HepG2 (cell line): Measurements from ENCODE around the gene TEAD3. TPM values are rescaled to one million over a fixed set of nuclear protein-coding genes. Genes with fewer than 3 reads are reported as not detected.

Source experiments
- ATAC-seq: fragments of 200-7000 bp; cut with Tn5 transposase; 3 replicates; pipeline ENCODE4 v1.9.1; 2020; ENCODE audit warnings: mild to moderate bottlenecking, moderate library complexity
- BruUV-seq: library from RNA; stranded (reverse); fragments of 400-500 nt; replicated peaks from 2 replicates; lab custom pipeline; 2021; lab: Mats Ljungman, UMichigan
- CTCF ChIA-PET: fragments of 300-600 bp; formaldehyde crosslinking; extraction: SDS; loops from one replicate; lab custom pipeline; 2021; ENCODE audit warnings: low total read pairs, inconsistent platforms, low intra/inter-chr PET ratio; lab: Yijun Ruan, JAX
- POLR2A ChIA-PET: fragments of 350-600 bp; sonication (Branson Sonifier 250); formaldehyde crosslinking; loops from one replicate; lab custom pipeline; 2020; ENCODE audit warnings: antibody characterized with exemption, inconsistent platforms; lab: Yijun Ruan, JAX
- DNase-seq: peaks from one replicate; pipeline ENCODE4 v3.0.0-alpha.2; 2015; ENCODE audit warnings: low spot score
- FAIRE-seq: peaks from 3 replicates; lab custom pipeline; 2011; peaks lifted over from hg19 to GRCh38; lab: Jason Lieb, UNC
- H2AFZ ChIP-seq: one replicate; pipeline ENCODE4 v1.6.1; 2011; ENCODE audit warnings: low read length, inconsistent platforms
- H3K27ac ChIP-seq: fragments of 300-600 bp; 3 replicates; pipeline ENCODE4 v1.8.0; 2011; ENCODE audit warnings: mixed run types, mild to moderate bottlenecking, mixed read lengths, low read length, inconsistent platforms; ENCODE audit not compliant: insufficient read depth; ENCODE audit errors: extremely low read length
- H3K27me3 ChIP-seq, 2 experiments: fragments of 200-600 bp in 1 of 2; 2 replicates in 1 of 2; 3 replicates in 1 of 2; pipeline versions ENCODE4 v1.6.0 to v1.8.0; 2011; ENCODE audit warnings: low read length in 2 of 2, mild to moderate bottlenecking in 2 of 2, moderate library complexity in 2 of 2, inconsistent platforms in 1 of 2; ENCODE audit not compliant: insufficient read depth in 2 of 2, control insufficient read depth in 1 of 2
- H3K36me3 ChIP-seq, 2 experiments: fragments of 200-600 bp in 1 of 2; replicated peaks in 1 of 2; 2 replicates in 1 of 2; 3 replicates in 1 of 2; pipeline versions ENCODE4 v1.5.1 to v1.8.0; 2011; ENCODE audit warnings: low read length in 2 of 2, inconsistent platforms in 1 of 2; ENCODE audit not compliant: insufficient read depth in 2 of 2, control insufficient read depth in 1 of 2
- H3K4me1 ChIP-seq: 2 replicates; pipeline ENCODE4 v1.5.1; 2012; ENCODE audit warnings: low read length, inconsistent platforms; ENCODE audit not compliant: insufficient read depth
- H3K4me2 ChIP-seq: 2 replicates; pipeline ENCODE4 v1.6.0; 2011; ENCODE audit warnings: low read depth, low read length, inconsistent platforms
- H3K4me3 ChIP-seq, 3 experiments: fragments of 200-600 bp in 1 of 3; sonication (generic), shearing (Covaris generic) in 1 of 3; replicated peaks in 1 of 3; 2 replicates each; pipeline ENCODE4 v1.5.1; 2011 to 2016; ENCODE audit warnings: low read length in 3 of 3, inconsistent platforms in 2 of 3, low read depth in 2 of 3, mild to moderate bottlenecking in 2 of 3, control low read depth in 1 of 3, mixed read lengths in 1 of 3; ENCODE audit not compliant: insufficient read depth in 1 of 3
- H3K79me2 ChIP-seq: one replicate; pipeline ENCODE4 v1.6.1; 2011; ENCODE audit warnings: low read length, inconsistent platforms; ENCODE audit not compliant: insufficient read depth
- H3K9ac ChIP-seq: 2 replicates; pipeline ENCODE4 v1.6.0; 2011; ENCODE audit warnings: mild to moderate bottlenecking, low read depth, low read length, inconsistent platforms; ENCODE audit not compliant: insufficient read depth
- H3K9me3 ChIP-seq: 2 replicates; pipeline ENCODE4 v1.5.1; 2012; ENCODE audit warnings: mild to moderate bottlenecking, low read length
- H4K20me1 ChIP-seq: 2 replicates; pipeline ENCODE4 v1.6.0; 2011; ENCODE audit warnings: inconsistent platforms, mild to moderate bottlenecking, low read length, moderate library complexity; ENCODE audit not compliant: insufficient read depth
- CCDC6 ChIP-seq: sonication (generic); formaldehyde crosslinking; IDR thresholded peaks from 2 replicates; pipeline ENCODE4 v1.8.1; 2022; ENCODE audit warnings: mild to moderate bottlenecking, missing genetic modification reagents, moderate library complexity
- HES4 ChIP-seq: sonication (generic); formaldehyde crosslinking; IDR thresholded peaks from 2 replicates; pipeline ENCODE4 v1.9.0; 2021; ENCODE audit warnings: mild to moderate bottlenecking, missing genetic modification reagents, borderline replicate concordance
- HNF4A ChIP-seq: sonication (generic); formaldehyde crosslinking; IDR thresholded peaks from 2 replicates; pipeline ENCODE4 v1.4.0; 2020; ENCODE audit warnings: missing genetic modification reagents
- MAFF ChIP-seq: IDR thresholded peaks from 2 replicates; pipeline ENCODE4 v1.6.1; 2011; ENCODE audit warnings: low read depth, low read length, improper control_type of control experiment
- MXD4 ChIP-seq: IDR thresholded peaks from 2 replicates; pipeline ENCODE4 v1.6.1; 2016; ENCODE audit warnings: mild to moderate bottlenecking, missing biosample characterization, missing genetic modification reagents
- SIX1 ChIP-seq: sonication (generic); formaldehyde crosslinking; IDR thresholded peaks from 2 replicates; pipeline ENCODE4 v1.4.0; 2020; ENCODE audit warnings: missing genetic modification reagents, borderline replicate concordance
- TFE3 ChIP-seq: IDR thresholded peaks from 2 replicates; pipeline ENCODE4 v1.6.1; 2016
- TRAFD1 ChIP-seq: sonication (generic); formaldehyde crosslinking; IDR thresholded peaks from 2 replicates; pipeline ENCODE4 v1.5.1; 2020; ENCODE audit warnings: missing genetic modification reagents, mild to moderate bottlenecking, borderline replicate concordance
- YEATS2 ChIP-seq: sonication (generic); formaldehyde crosslinking; IDR thresholded peaks from 2 replicates; pipeline ENCODE4 v1.4.0; 2020; ENCODE audit warnings: missing genetic modification reagents, borderline replicate concordance
- ZNF335 ChIP-seq: sonication (generic); formaldehyde crosslinking; IDR thresholded peaks from 2 replicates; pipeline ENCODE4 v1.4.0; 2020; ENCODE audit warnings: missing genetic modification reagents
- ZNF343 ChIP-seq: sonication (generic); formaldehyde crosslinking; IDR thresholded peaks from 2 replicates; pipeline ENCODE4 v1.4.0; 2020; ENCODE audit warnings: mild to moderate bottlenecking, missing genetic modification reagents
- ZNF496 ChIP-seq: sonication (generic); formaldehyde crosslinking; IDR thresholded peaks from 2 replicates; pipeline ENCODE4 v1.8.1; 2023; ENCODE audit warnings: mild to moderate bottlenecking, moderate library complexity, missing genetic modification reagents; ENCODE audit not compliant: insufficient replicate concordance
- ZNF562 ChIP-seq: sonication (generic); formaldehyde crosslinking; IDR thresholded peaks from 2 replicates; pipeline ENCODE4 v1.8.0; 2022; ENCODE audit warnings: missing genetic modification reagents, borderline replicate concordance
- ZNF781 ChIP-seq: sonication (generic); formaldehyde crosslinking; IDR thresholded peaks from 2 replicates; pipeline ENCODE4 v1.5.1; 2020; ENCODE audit warnings: borderline replicate concordance, mild to moderate bottlenecking, missing genetic modification reagents; ENCODE audit errors: not compliant biosample characterization
- ZSCAN9 ChIP-seq: IDR thresholded peaks from 2 replicates; pipeline ENCODE4 v1.6.1; 2016; ENCODE audit warnings: borderline replicate concordance
- WGBS: methylation state at CpG from one replicate; pipeline ENCODE4 v1.1.6; 2017; ENCODE audit warnings: low lambda C conversion rate; 5-methylcytosine and 5-hydroxymethylcytosine counted together
- in situ Hi-C: cut with HindIII; loops from 2 replicates; pipeline ENCODE4 v1.10.0; 2017; ENCODE audit warnings: low pct_unique_long_range_greater_than_20kb; ENCODE audit not compliant: extremely low pct_ligation_motif_present
- intact Hi-C: fragments of 100-400 bp; cut with micrococcal nuclease; formaldehyde crosslinking; loops from one replicate; pipeline ENCODE4 v1.10.0; 2022; ENCODE audit not compliant: unreplicated experiment
- polyA plus RNA-seq, 8 experiments: library from polyadenylated mRNA; depleted of rRNA in 3 of 8; stranded (reverse) in 7 of 8; unstranded in 1 of 8; fragments of >200 nt; fragmentation: Illumina TruSeq in 4 of 8; extraction: Trizol in 4 of 8; gene quantifications; 2 replicates each; pipeline versions ENCODE4 v1.2.1 to v1.2.3, GENCODE V29; 2011 to 2016; ENCODE audit warnings: low read depth in 4 of 8, missing spikeins in 1 of 8, mixed read lengths in 1 of 8; ENCODE audit not compliant: insufficient read depth in 1 of 8
- total RNA-seq, 5 experiments: library from RNA; depleted of rRNA; stranded (reverse); fragments of >200 nt; fragmentation: Illumina TruSeq; extraction: Trizol; gene quantifications; 2 replicates each; pipeline ENCODE4 v1.2.3, GENCODE V29; 2016; ENCODE audit warnings: low read depth in 1 of 5
- TF ChIP-seq, protein P1 (sequence below): sonication (generic); formaldehyde crosslinking; IDR thresholded peaks from 2 replicates; pipeline ENCODE4 v1.5.0; 2020; ENCODE audit warnings: missing genetic modification reagents

The TEAD3 gene
- total and polyA plus RNA-seq, 2 of the 13 experiments (the other 11 are each of a cell fraction or from before 2014, with no cell fraction given) = 15.1 to 16.5 TPM

DNA sequence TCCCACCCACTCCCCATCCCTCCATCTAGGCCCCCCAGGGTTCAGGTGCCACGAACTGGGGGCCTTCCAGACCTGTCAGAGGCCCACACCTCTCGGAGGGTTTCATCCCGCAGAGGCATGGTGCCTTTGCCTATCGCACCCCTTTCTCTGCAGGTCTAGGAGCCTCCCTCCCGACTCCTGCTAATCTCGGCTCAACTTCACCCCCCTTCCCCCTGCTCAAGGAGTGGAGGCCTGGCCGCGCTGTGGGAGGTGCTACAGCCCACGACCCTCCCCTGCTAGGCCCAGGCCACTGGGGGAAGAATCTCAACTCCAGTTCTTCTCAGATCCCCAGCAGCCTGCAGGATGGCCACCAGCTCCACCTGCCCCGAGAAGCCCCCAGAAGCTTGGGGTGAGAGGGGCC is 15.9 kb upstream of the TEAD3 start, which contains the start of gene TULP1:
Gene TULP1, minus strand, starts transcription at position 157 of the 400 bp plus-strand sequence. Its CDS starts 38 bp downstream, at position 119.
- no peak for TF ChIP-seq MAFF
- TF ChIP-seq ZNF781 (CRISPR knock-in tag) = no peak
- TF ChIP-seq MXD4 = no peak
- no peak for TF ChIP-seq CCDC6 (CRISPR knock-in tag)
- TF ChIP-seq ZSCAN9 (CRISPR knock-in tag) = no peak
- TF ChIP-seq HES4 = no peak
- TF ChIP-seq ZNF335 = no peak
- no peak for TF ChIP-seq ZNF562 (CRISPR knock-in tag)
- no peak for TF ChIP-seq SIX1 (CRISPR knock-in tag)
- ATAC-seq = no peak
- BruUV-seq = no TSS peak
- H3K27me3 ChIP-seq = peaks cover 2 to 55% of the 10 kb centered on the region in 2 experiments; a peak in 4 of 5 replicates
- no peak for FAIRE-seq
- no peak within 1 kb of the TSS for H3K4me3 ChIP-seq
- H3K4me1 ChIP-seq = no peaks in the 10 kb centered on the region
- no peak within 1 kb of the TSS for H2AFZ ChIP-seq
- DNase-seq = no peak
- WGBS = 40% methylated on average over 10 of the region's 10 CpGs
- no peak within 1 kb of the TSS for H3K9ac ChIP-seq
- no peaks in the 10 kb centered on the region for H3K9me3 ChIP-seq
- in situ Hi-C loops (no loop called here), intact Hi-C loops (no loop called here)
- ChIA-PET POLR2A (no interaction called here), CTCF (no interaction called here)
- H3K36me3 ChIP-seq = no peaks in the 10 kb centered on the region
- no peak within 1 kb of the TSS for H3K27ac ChIP-seq
- no peaks in the 10 kb centered on the region for H3K79me2 ChIP-seq
- no peak within 1 kb of the TSS for H3K4me2 ChIP-seq
- H4K20me1 ChIP-seq = no peaks in the 10 kb centered on the region

DNA sequence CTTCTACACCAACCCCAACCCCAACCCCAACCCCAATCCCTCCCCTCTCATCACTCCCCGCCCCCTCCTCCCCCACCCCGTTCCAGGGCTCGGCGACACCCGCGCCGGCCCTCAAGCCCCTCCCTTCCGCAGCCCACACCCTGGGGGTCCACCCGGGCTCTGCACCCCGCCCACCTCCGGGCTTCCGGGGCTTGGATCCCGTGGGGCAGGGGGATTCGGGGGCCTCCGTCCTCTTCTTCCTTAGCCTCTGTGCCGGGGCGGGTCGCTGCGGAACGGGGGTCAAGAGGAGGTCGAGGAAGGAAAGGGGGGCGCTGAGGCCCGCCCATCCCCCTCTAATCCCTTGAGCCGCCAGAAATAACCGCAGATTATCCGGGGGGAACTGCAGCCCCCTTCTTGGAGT is 15.1 kb upstream of the TEAD3 start:
- no peak overlapping the region for H2AFZ ChIP-seq
- POLR2A ChIA-PET = no interaction called here
- no peaks in the 10 kb centered on the region for H3K36me3 ChIP-seq
- H3K4me2 ChIP-seq = no peak overlapping the region
- ATAC-seq = no peak
- 33% methylated on average over 23 of the region's 26 CpGs for WGBS
- intact Hi-C loops (no loop called here), in situ Hi-C loops (no loop called here)
- no peak for DNase-seq
- peaks cover 2 to 60% of the 10 kb centered on the region in 2 experiments; a peak in 4 of 5 replicates for H3K27me3 ChIP-seq
- H3K79me2 ChIP-seq = no peaks in the 10 kb centered on the region
- H3K4me1 ChIP-seq = no peaks in the 10 kb centered on the region
- H3K9ac ChIP-seq = no peak overlapping the region
- H3K9me3 ChIP-seq = no peaks in the 10 kb centered on the region
- no TSS peak for BruUV-seq
- H4K20me1 ChIP-seq = no peaks in the 10 kb centered on the region
- H3K4me3 ChIP-seq = no peak overlapping the region
- CTCF ChIA-PET = no interaction called here
- FAIRE-seq = no peak
- H3K27ac ChIP-seq = no peak overlapping the region
- TF ChIP-seq TFE3 (CRISPR knock-in tag) (no peak), HNF4A (CRISPR knock-in tag) (no peak), ZNF343 (CRISPR knock-in tag) (no peak), YEATS2 (CRISPR knock-in tag) (no peak), TRAFD1 (CRISPR knock-in tag) (no peak), ZNF496 (CRISPR knock-in tag) (no peak)
- TF ChIP-seq, protein P1, sequence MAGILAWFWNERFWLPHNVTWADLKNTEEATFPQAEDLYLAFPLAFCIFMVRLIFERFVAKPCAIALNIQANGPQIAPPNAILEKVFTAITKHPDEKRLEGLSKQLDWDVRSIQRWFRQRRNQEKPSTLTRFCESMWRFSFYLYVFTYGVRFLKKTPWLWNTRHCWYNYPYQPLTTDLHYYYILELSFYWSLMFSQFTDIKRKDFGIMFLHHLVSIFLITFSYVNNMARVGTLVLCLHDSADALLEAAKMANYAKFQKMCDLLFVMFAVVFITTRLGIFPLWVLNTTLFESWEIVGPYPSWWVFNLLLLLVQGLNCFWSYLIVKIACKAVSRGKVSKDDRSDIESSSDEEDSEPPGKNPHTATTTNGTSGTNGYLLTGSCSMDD (CRISPR knock-in tag) = no peak
